ENCODE results near the gene KCNK16.

Gene KCNK16

DNA sequence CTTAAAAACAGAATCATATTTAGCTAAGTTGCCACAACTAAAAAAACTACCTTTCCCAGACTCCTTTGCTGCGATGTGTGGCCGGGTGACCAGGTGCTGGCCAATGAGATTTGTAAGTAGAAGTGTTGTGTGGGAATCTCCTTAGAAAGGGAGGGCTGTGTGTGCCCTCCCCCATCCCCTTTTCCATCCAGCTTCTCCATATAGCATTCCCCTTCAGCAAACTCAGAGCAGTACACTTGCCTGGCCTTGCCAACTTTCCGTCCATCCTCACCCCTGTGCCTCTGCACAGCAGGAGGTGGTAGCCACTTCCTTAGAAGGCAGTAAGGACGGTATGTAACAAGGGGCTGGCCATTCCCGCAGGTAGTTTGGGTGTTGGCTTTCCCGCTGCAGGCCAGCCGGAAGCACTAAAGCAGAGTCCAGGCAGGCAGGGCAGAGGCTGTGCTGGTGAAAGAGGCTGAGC lies 22.3 kb upstream of the KCNK16 start:
- WGBS (ENCODE audit: extremely low coverage, insufficient coverage, insufficient read length), result no CpG with 5 or more reads among the region's 7 CpGs
- H3K4ac ChIP-seq (ENCODE audit: low read depth, low read length), result no peak overlapping the region
- no peak overlapping the region for H2BK12ac ChIP-seq (ENCODE audit: low read length)

DNA sequence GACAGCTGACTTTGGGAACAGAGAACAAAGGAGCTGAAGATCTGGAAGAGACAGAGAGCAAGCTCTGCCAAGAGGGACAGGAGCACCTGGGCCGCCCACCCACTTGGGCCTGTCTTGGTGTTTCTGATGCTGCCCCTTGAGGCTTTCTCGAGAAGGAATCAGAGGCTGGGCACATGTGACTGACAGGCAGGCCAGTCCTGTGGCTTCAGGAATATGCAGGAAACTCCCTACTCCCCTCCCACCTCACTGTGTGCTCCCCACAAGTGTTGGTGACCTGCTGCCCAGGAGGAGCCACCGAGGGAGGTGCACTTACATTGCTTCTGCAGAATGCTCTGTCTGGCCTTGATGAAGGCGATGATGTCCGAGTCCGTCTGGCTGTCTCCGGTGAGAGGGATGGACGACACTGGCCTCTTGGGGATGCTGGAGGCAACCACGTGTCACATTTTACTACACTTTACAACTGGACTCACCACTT lies 20.9 kb upstream of the KCNK16 start:
- Histone ChIP-seq H3K9ac (ENCODE audit: low read length) (no peak overlapping the region), H3K4me1 (ENCODE audit: control insufficient read depth in 1 of 2, insufficient read depth in 2 of 2, low read length in 2 of 2) (no peaks in the 10 kb centered on the region), H2BK5ac (ENCODE audit: low read depth, low read length, poor library complexity) (no peak overlapping the region), H3K4ac (ENCODE audit: low read depth, low read length) (no peak overlapping the region), H3K23ac (ENCODE audit: low read length) (no peak overlapping the region), H3K79me2 (ENCODE audit: control insufficient read depth, insufficient read depth, low read length, poor library complexity) (no peaks in the 10 kb centered on the region), H2BK120ac (ENCODE audit: insufficient read depth, low read length, poor library complexity) (no peak overlapping the region), H3K36me3 (ENCODE audit: control insufficient read depth in 1 of 2, insufficient read depth in 2 of 2, low read length in 2 of 2) (no peaks in the 10 kb centered on the region), H3K14ac (ENCODE audit: low read length) (no peak overlapping the region), H4K8ac (ENCODE audit: low read depth, low read length) (no peak overlapping the region), H3K4me2 (ENCODE audit: low read length) (no peak overlapping the region), H2BK12ac (ENCODE audit: low read length) (no peak overlapping the region), H2AK5ac (ENCODE audit: low read length) (no peak overlapping the region), H3K79me1 (ENCODE audit: low read length) (no peaks in the 10 kb centered on the region), H4K12ac (ENCODE audit: low read depth, low read length) (no peak overlapping the region), H2AFZ (ENCODE audit: insufficient read depth, low read length, poor library complexity) (no peak overlapping the region), H3K27ac (ENCODE audit: low read depth, low read length) (no peak overlapping the region), H4K91ac (ENCODE audit: low read depth, low read length) (no peak overlapping the region), H3K4me3 (ENCODE audit: low read depth, low read length) (no peak overlapping the region), H3K9me3 (ENCODE audit: insufficient read depth, low read depth, low read length) (no peaks in the 10 kb centered on the region), H3K27me3 (ENCODE audit: insufficient read depth, low read length) (no peaks in the 10 kb centered on the region), H3K18ac (ENCODE audit: low read length) (no peak overlapping the region)
- WGBS (ENCODE audit: extremely low coverage, insufficient coverage, insufficient read length), result no CpG with 5 or more reads among the region's 9 CpGs
- no peak for DNase-seq

More for the DNA sequence above, 22.3 kb upstream of the KCNK16 start:
- Histone ChIP-seq H2BK5ac (ENCODE audit: low read depth, low read length, poor library complexity) (no peak overlapping the region), H3K36me3 (ENCODE audit: control insufficient read depth in 1 of 2, insufficient read depth in 2 of 2, low read length in 2 of 2) (no peaks in the 10 kb centered on the region), H3K23ac (ENCODE audit: low read length) (no peak overlapping the region), H2BK120ac (ENCODE audit: insufficient read depth, low read length, poor library complexity) (no peak overlapping the region), H3K27me3 (ENCODE audit: insufficient read depth, low read length) (no peaks in the 10 kb centered on the region), H3K79me1 (ENCODE audit: low read length) (no peaks in the 10 kb centered on the region), H3K27ac (ENCODE audit: low read depth, low read length) (no peak overlapping the region), H2AFZ (ENCODE audit: insufficient read depth, low read length, poor library complexity) (no peak overlapping the region), H4K91ac (ENCODE audit: low read depth, low read length) (no peak overlapping the region), H4K12ac (ENCODE audit: low read depth, low read length) (no peak overlapping the region), H3K79me2 (ENCODE audit: control insufficient read depth, insufficient read depth, low read length, poor library complexity) (no peaks in the 10 kb centered on the region), H3K4me2 (ENCODE audit: low read length) (no peak overlapping the region), H3K4me1 (ENCODE audit: control insufficient read depth in 1 of 2, insufficient read depth in 2 of 2, low read length in 2 of 2) (no peaks in the 10 kb centered on the region), H3K14ac (ENCODE audit: low read length) (no peak overlapping the region), H3K9ac (ENCODE audit: low read length) (no peak overlapping the region), H4K8ac (ENCODE audit: low read depth, low read length) (no peak overlapping the region), H2AK5ac (ENCODE audit: low read length) (no peak overlapping the region), H3K18ac (ENCODE audit: low read length) (no peak overlapping the region), H3K9me3 (ENCODE audit: insufficient read depth, low read depth, low read length) (no peaks in the 10 kb centered on the region), H3K4me3 (ENCODE audit: low read depth, low read length) (no peak overlapping the region)
- no peak for DNase-seq

GRCh38 chr6:39342692-39343395 lies 20.3 kb upstream of the KCNK16 start:
- H3K36me3 ChIP-seq (ENCODE audit: control insufficient read depth in 1 of 2, insufficient read depth in 2 of 2, low read length in 2 of 2), result no peaks in the 10 kb centered on the region
- no peak overlapping the region for H2BK120ac ChIP-seq (ENCODE audit: insufficient read depth, low read length, poor library complexity)
- no peak overlapping the region for H2BK5ac ChIP-seq (ENCODE audit: low read depth, low read length, poor library complexity)
- H2AK5ac ChIP-seq (ENCODE audit: low read length), result no peak overlapping the region
- no peak overlapping the region for H3K4me3 ChIP-seq (ENCODE audit: low read depth, low read length)
- H3K4ac ChIP-seq (ENCODE audit: low read depth, low read length), result no peak overlapping the region
- no peak overlapping the region for H4K12ac ChIP-seq (ENCODE audit: low read depth, low read length)
- H3K79me1 ChIP-seq (ENCODE audit: low read length), result no peaks in the 10 kb centered on the region
- no peaks in the 10 kb centered on the region for H3K9me3 ChIP-seq (ENCODE audit: insufficient read depth, low read depth, low read length)
- DNase-seq, result no peak
- H3K4me2 ChIP-seq (ENCODE audit: low read length), result no peak overlapping the region
- no peak overlapping the region for H2BK12ac ChIP-seq (ENCODE audit: low read length)
- H3K4me1 ChIP-seq (ENCODE audit: control insufficient read depth in 1 of 2, insufficient read depth in 2 of 2, low read length in 2 of 2), result no peaks in the 10 kb centered on the region
- no peak overlapping the region for H3K18ac ChIP-seq (ENCODE audit: low read length)
- H3K14ac ChIP-seq (ENCODE audit: low read length), result no peak overlapping the region
- H3K23ac ChIP-seq (ENCODE audit: low read length), result no peak overlapping the region
- no peak overlapping the region for H3K9ac ChIP-seq (ENCODE audit: low read length)
- no CpG with 5 or more reads among the region's 14 CpGs for WGBS (ENCODE audit: extremely low coverage, insufficient coverage, insufficient read length)
- no peak overlapping the region for H2AFZ ChIP-seq (ENCODE audit: insufficient read depth, low read length, poor library complexity)
- no peak overlapping the region for H3K27ac ChIP-seq (ENCODE audit: low read depth, low read length)
- no peak overlapping the region for H4K8ac ChIP-seq (ENCODE audit: low read depth, low read length)
- no peaks in the 10 kb centered on the region for H3K79me2 ChIP-seq (ENCODE audit: control insufficient read depth, insufficient read depth, low read length, poor library complexity)
- no peak overlapping the region for H4K91ac ChIP-seq (ENCODE audit: low read depth, low read length)
- no peaks in the 10 kb centered on the region for H3K27me3 ChIP-seq (ENCODE audit: insufficient read depth, low read length)

DNA sequence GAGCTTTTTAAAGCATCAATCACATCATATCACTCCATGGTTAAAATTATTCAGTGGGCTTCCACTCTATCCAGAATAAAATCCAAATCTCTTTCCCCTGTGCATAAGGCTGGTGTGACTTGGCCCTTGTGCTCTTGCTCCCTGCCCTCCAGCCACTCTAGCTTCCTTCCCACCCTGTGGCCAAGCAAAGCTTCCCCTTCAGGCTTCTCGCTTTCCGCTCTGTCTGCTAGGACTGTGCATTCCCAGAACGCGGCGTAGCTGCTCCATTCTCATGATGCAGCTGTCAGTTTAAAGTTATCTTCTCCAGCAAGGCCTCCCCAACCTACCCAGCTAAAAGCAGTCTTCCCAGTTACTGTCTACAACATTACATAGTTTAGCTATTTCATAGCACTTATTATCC lies 19.4 kb upstream of the KCNK16 start:
- Histone ChIP-seq H3K23ac (ENCODE audit: low read length) (no peak overlapping the region), H3K79me1 (ENCODE audit: low read length) (no peaks in the 10 kb centered on the region), H3K4me2 (ENCODE audit: low read length) (no peak overlapping the region), H3K4ac (ENCODE audit: low read depth, low read length) (no peak overlapping the region), H3K14ac (ENCODE audit: low read length) (no peak overlapping the region), H4K8ac (ENCODE audit: low read depth, low read length) (no peak overlapping the region), H3K79me2 (ENCODE audit: control insufficient read depth, insufficient read depth, low read length, poor library complexity) (no peaks in the 10 kb centered on the region), H3K36me3 (ENCODE audit: control insufficient read depth in 1 of 2, insufficient read depth in 2 of 2, low read length in 2 of 2) (no peaks in the 10 kb centered on the region), H2BK120ac (ENCODE audit: insufficient read depth, low read length, poor library complexity) (no peak overlapping the region), H3K4me1 (ENCODE audit: control insufficient read depth in 1 of 2, insufficient read depth in 2 of 2, low read length in 2 of 2) (no peaks in the 10 kb centered on the region), H3K9ac (ENCODE audit: low read length) (no peak overlapping the region), H3K27me3 (ENCODE audit: insufficient read depth, low read length) (no peaks in the 10 kb centered on the region), H4K12ac (ENCODE audit: low read depth, low read length) (no peak overlapping the region), H2AK5ac (ENCODE audit: low read length) (no peak overlapping the region), H3K18ac (ENCODE audit: low read length) (no peak overlapping the region), H3K9me3 (ENCODE audit: insufficient read depth, low read depth, low read length) (no peaks in the 10 kb centered on the region), H4K91ac (ENCODE audit: low read depth, low read length) (no peak overlapping the region), H2BK12ac (ENCODE audit: low read length) (no peak overlapping the region), H3K27ac (ENCODE audit: low read depth, low read length) (no peak overlapping the region), H2AFZ (ENCODE audit: insufficient read depth, low read length, poor library complexity) (no peak overlapping the region), H2BK5ac (ENCODE audit: low read depth, low read length, poor library complexity) (no peak overlapping the region), H3K4me3 (ENCODE audit: low read depth, low read length) (no peak overlapping the region)
- no peak for DNase-seq
- WGBS (ENCODE audit: extremely low coverage, insufficient coverage, insufficient read length), result no CpG with 5 or more reads among the region's 5 CpGs

Measured in trophoblast cell (in vitro differentiated cells and primary cell).